ENCODE results near the gene AP5Z1. TPM values are rescaled to one million over a fixed set of nuclear protein-coding genes. Genes with fewer than 3 reads are reported as not detected.

AP5Z1 gene
- total RNA-seq, 1 donor from 2014 or later = 88.6 TPM

- peaks cover 15% of the 10 kb centered on the region for H3K27me3 Mint-ChIP-seq (ENCODE audit: unreplicated experiment)
- peaks cover 5% of the 10 kb centered on the region for H3K9me3 Mint-ChIP-seq (ENCODE audit: unreplicated experiment)
- H3K4me1 Mint-ChIP-seq (ENCODE audit: unreplicated experiment) = peaks cover 54% of the 10 kb centered on the region
- TF ChIP-seq, protein P1, sequence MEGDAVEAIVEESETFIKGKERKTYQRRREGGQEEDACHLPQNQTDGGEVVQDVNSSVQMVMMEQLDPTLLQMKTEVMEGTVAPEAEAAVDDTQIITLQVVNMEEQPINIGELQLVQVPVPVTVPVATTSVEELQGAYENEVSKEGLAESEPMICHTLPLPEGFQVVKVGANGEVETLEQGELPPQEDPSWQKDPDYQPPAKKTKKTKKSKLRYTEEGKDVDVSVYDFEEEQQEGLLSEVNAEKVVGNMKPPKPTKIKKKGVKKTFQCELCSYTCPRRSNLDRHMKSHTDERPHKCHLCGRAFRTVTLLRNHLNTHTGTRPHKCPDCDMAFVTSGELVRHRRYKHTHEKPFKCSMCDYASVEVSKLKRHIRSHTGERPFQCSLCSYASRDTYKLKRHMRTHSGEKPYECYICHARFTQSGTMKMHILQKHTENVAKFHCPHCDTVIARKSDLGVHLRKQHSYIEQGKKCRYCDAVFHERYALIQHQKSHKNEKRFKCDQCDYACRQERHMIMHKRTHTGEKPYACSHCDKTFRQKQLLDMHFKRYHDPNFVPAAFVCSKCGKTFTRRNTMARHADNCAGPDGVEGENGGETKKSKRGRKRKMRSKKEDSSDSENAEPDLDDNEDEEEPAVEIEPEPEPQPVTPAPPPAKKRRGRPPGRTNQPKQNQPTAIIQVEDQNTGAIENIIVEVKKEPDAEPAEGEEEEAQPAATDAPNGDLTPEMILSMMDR (IDR thresholded peaks at IDR 0.05; ENCODE audit: unreplicated experiment) = no peak
- DNase-seq (ENCODE audit: low spot score) = no peak
- peak overlapping the region; percentile 95 for H3K27ac Mint-ChIP-seq (ENCODE audit: unreplicated experiment)
- H3K4me3 Mint-ChIP-seq (ENCODE audit: unreplicated experiment) = peak overlapping the region; percentile 74
- peaks cover 34% of the 10 kb centered on the region for H3K36me3 Mint-ChIP-seq (ENCODE audit: low read depth, unreplicated experiment)
Measured at GRCh38 chr7:4748231-4748681, 27.2 kb upstream of the AP5Z1 start.

- peaks cover 34% of the 10 kb centered on the region for H3K36me3 Mint-ChIP-seq (ENCODE audit: low read depth, unreplicated experiment)
- peaks cover 47% of the 10 kb centered on the region for H3K4me1 Mint-ChIP-seq (ENCODE audit: unreplicated experiment)
Measured at GRCh38 chr7:4749363-4749762, 26.1 kb upstream of the AP5Z1 start.

DNA sequence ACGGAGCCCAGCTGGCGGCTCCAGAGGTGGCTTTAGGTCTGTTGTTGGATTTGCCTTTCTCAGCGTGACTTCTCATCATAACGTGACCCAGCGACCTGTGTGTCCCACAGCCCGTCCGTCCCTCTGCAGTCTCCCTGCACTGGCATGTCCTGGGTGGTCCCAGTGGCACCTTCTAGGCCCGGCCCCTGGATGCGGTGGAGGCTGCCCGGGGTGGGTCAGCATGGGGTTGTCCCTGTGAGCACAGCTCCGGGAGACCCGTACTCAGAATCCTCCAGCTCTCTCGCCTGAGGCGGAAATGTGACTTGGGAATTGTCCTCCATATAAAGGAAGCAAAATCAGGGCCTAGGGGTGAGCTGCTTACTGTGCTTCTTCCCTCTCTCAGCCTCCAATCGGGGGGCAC, 25.6 kb upstream of the AP5Z1 start:
- no peak overlapping the region for H3K27ac Mint-ChIP-seq (ENCODE audit: unreplicated experiment)
- TF ChIP-seq, protein P1 (IDR thresholded peaks at IDR 0.05; ENCODE audit: unreplicated experiment) = no peak
- no peak overlapping the region for H3K4me3 Mint-ChIP-seq (ENCODE audit: unreplicated experiment)
- H3K27me3 Mint-ChIP-seq (ENCODE audit: unreplicated experiment) = peaks cover 19% of the 10 kb centered on the region
- no peak for DNase-seq (ENCODE audit: low spot score)
- H3K36me3 Mint-ChIP-seq (ENCODE audit: low read depth, unreplicated experiment) = peaks cover 36% of the 10 kb centered on the region
- H3K4me1 Mint-ChIP-seq (ENCODE audit: unreplicated experiment) = peaks cover 44% of the 10 kb centered on the region
- peaks cover 5% of the 10 kb centered on the region for H3K9me3 Mint-ChIP-seq (ENCODE audit: unreplicated experiment)

More at GRCh38 chr7:4749363-4749762, 26.1 kb upstream of the AP5Z1 start:
- Mint-ChIP-seq H3K4me3 (ENCODE audit: unreplicated experiment) (peak overlapping the region; percentile 26), H3K27me3 (ENCODE audit: unreplicated experiment) (peaks cover 17% of the 10 kb centered on the region), H3K27ac (ENCODE audit: unreplicated experiment) (peak overlapping the region; percentile 95), H3K9me3 (ENCODE audit: unreplicated experiment) (peaks cover 5% of the 10 kb centered on the region)
- TF ChIP-seq, protein P1 (IDR thresholded peaks at IDR 0.05; ENCODE audit: unreplicated experiment) = no peak
- DNase-seq (ENCODE audit: low spot score) = no peak

DNA sequence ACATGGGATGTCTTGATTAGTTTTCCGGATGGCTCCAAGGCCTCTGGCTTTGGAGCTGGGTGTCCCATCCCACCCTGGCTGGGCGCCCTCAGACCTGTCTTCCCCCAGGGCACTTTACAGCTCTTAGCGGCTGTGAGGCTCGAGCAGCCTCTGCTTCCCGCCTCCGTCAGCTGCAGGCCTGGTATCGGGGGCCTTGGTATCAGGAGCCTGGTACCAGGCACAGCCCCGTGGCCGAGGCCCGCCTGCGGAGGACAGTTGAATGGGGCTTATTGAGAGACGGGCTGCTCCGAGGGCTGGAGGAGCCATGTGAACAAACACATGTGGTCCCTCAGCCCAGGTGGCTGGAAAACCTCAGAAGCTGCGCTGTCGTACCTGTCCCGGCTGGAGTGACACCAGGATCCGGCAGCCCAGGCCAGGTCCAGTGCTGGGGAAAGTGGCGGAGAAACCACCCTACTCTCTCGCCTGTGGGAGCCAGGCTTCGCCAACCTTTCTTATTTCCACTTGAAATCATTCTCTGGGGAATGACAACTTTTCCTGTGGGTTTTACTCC, 23.9 kb upstream of the AP5Z1 start:
- Mint-ChIP-seq H3K4me1 (ENCODE audit: unreplicated experiment) (peaks cover 34% of the 10 kb centered on the region), H3K27ac (ENCODE audit: unreplicated experiment) (no peak overlapping the region), H3K27me3 (ENCODE audit: unreplicated experiment) (peaks cover 19% of the 10 kb centered on the region), H3K36me3 (ENCODE audit: low read depth, unreplicated experiment) (peaks cover 35% of the 10 kb centered on the region), H3K9me3 (ENCODE audit: unreplicated experiment) (peaks cover 5% of the 10 kb centered on the region), H3K4me3 (ENCODE audit: unreplicated experiment) (no peak overlapping the region)
- DNase-seq (ENCODE audit: low spot score) = no peak
- TF ChIP-seq, protein P1 (IDR thresholded peaks at IDR 0.05; ENCODE audit: unreplicated experiment) = no peak

- DNase-seq (ENCODE audit: low spot score) = peak; percentile 82
- TF ChIP-seq, protein P1 (IDR thresholded peaks at IDR 0.05; ENCODE audit: unreplicated experiment) = peak; percentile 90
- Mint-ChIP-seq H3K4me3 (ENCODE audit: unreplicated experiment) (no peak overlapping the region), H3K27ac (ENCODE audit: unreplicated experiment) (peak overlapping the region; percentile 57), H3K27me3 (ENCODE audit: unreplicated experiment) (peaks cover 16% of the 10 kb centered on the region), H3K4me1 (ENCODE audit: unreplicated experiment) (peaks cover 14% of the 10 kb centered on the region), H3K36me3 (ENCODE audit: low read depth, unreplicated experiment) (peaks cover 27% of the 10 kb centered on the region), H3K9me3 (ENCODE audit: unreplicated experiment) (no peaks in the 10 kb centered on the region)
Measured at GRCh38 chr7:4753598-4754432, 21.6 kb upstream of the AP5Z1 start.

Data from endothelial cell (in vitro differentiated cells).